K562 (cell line): Measurements from ENCODE around the gene DGCR2. TPM values are rescaled to one million over a fixed set of nuclear protein-coding genes. Genes with fewer than 3 reads are reported as not detected.

Source experiments
- ATAC-seq: fragments of 200-7000 bp; cut with Tn5 transposase; 3 replicates; pipeline ENCODE4 v1.9.1; 2020; ENCODE audit warnings: moderate library complexity
- BruUV-seq: library from RNA; stranded (reverse); fragments of 400-500 nt; replicated peaks from 2 replicates; lab custom pipeline; 2021; lab: Mats Ljungman, UMichigan
- CTCF ChIA-PET: fragments of 300-600 bp; formaldehyde crosslinking; extraction: SDS; loops from one replicate; lab custom pipeline; 2021; ENCODE audit warnings: low intra/inter-chr PET ratio; lab: Yijun Ruan, JAX
- POLR2A ChIA-PET: fragments of 300-600, 350-650 bp; sonication (Branson Sonifier 250); formaldehyde crosslinking; extraction: SDS; loops from one replicate; lab custom pipeline; 2021; ENCODE audit warnings: antibody characterized with exemption, inconsistent platforms; lab: Yijun Ruan, JAX
- DNase-seq, 4 experiments: peaks; one replicate each; pipeline versions ENCODE4 v3.0.0 to v3.0.0-alpha.2; 2011 to 2018; ENCODE audit warnings: low spot score in 3 of 4, mixed read lengths in 3 of 4; ENCODE audit errors: extremely low read depth in 1 of 4
- FAIRE-seq: peaks from 2 replicates; lab custom pipeline; 2011; peaks lifted over from hg19 to GRCh38; lab: Jason Lieb, UNC
- H2AFZ ChIP-seq: 2 replicates; pipeline ENCODE4 v1.6.0; 2011; ENCODE audit warnings: low read depth, low read length, control low read depth, inconsistent platforms
- H3K27ac ChIP-seq: fragments of 200-600 bp; 3 replicates; pipeline ENCODE4 v1.8.0; 2011; ENCODE audit warnings: low read depth, mild to moderate bottlenecking, control low read depth, inconsistent platforms, low read length, moderate library complexity, mixed read lengths; ENCODE audit errors: extremely low read depth
- H3K27me3 ChIP-seq, 2 experiments: fragments of 300-600 bp in 1 of 2; 2 replicates in 1 of 2; 3 replicates in 1 of 2; pipeline versions ENCODE4 v1.6.0 to v1.8.0; 2011; ENCODE audit warnings: inconsistent platforms in 2 of 2, low read length in 2 of 2, mild to moderate bottlenecking in 1 of 2, mixed read lengths in 1 of 2, moderate library complexity in 1 of 2; ENCODE audit not compliant: control insufficient read depth in 2 of 2, insufficient read depth in 2 of 2
- H3K36me3 ChIP-seq: fragments of 300-600 bp; 3 replicates; pipeline ENCODE4 v1.8.0; 2011; ENCODE audit warnings: mild to moderate bottlenecking, low read length, inconsistent platforms; ENCODE audit not compliant: control insufficient read depth, insufficient read depth
- H3K4me1 ChIP-seq, 2 experiments: fragments of 200-600 bp in 1 of 2; replicated peaks in 1 of 2; 2 replicates in 1 of 2; 3 replicates in 1 of 2; pipeline versions ENCODE4 v1.5.1 to v1.8.0; 2011; ENCODE audit warnings: inconsistent platforms in 2 of 2, low read length in 2 of 2, mild to moderate bottlenecking in 1 of 2, mixed read lengths in 1 of 2, moderate library complexity in 1 of 2; ENCODE audit not compliant: control insufficient read depth in 2 of 2, insufficient read depth in 2 of 2
- H3K4me2 ChIP-seq: 2 replicates; pipeline ENCODE4 v1.6.1; 2011; ENCODE audit warnings: low read length, control low read depth, inconsistent platforms, mixed read lengths; ENCODE audit not compliant: insufficient read depth
- H3K4me3 ChIP-seq: fragments of 200-600 bp; sonication (generic), shearing (Covaris generic); 2 replicates; pipeline ENCODE4 v1.5.1; 2016; ENCODE audit warnings: control low read depth, inconsistent platforms
- H3K79me2 ChIP-seq: fragments of 200-600 bp; 3 replicates; pipeline ENCODE4 v1.8.0; 2011; ENCODE audit warnings: low read length, inconsistent platforms; ENCODE audit not compliant: control insufficient read depth, insufficient read depth
- H3K9ac ChIP-seq, 2 experiments: 2 replicates each; pipeline versions ENCODE4 v1.6.0 to v1.6.1; 2011; ENCODE audit warnings: low read depth in 2 of 2, low read length in 2 of 2, control low read depth in 1 of 2, inconsistent platforms in 1 of 2, mild to moderate bottlenecking in 1 of 2, mixed read lengths in 1 of 2; ENCODE audit not compliant: insufficient read depth in 1 of 2
- H3K9me1 ChIP-seq: one replicate; pipeline ENCODE4 v1.6.0; 2011; ENCODE audit warnings: inconsistent platforms, mild to moderate bottlenecking, low read length, moderate library complexity; ENCODE audit not compliant: control insufficient read depth, insufficient read depth
- H3K9me3 ChIP-seq: replicated peaks from 2 replicates; pipeline ENCODE4 v1.5.1; 2011; ENCODE audit warnings: low read depth, low read length, inconsistent platforms; ENCODE audit not compliant: control insufficient read depth, insufficient read depth
- H4K20me1 ChIP-seq: replicated peaks from 2 replicates; pipeline ENCODE4 v1.6.1; 2011; ENCODE audit warnings: low read length, inconsistent platforms, mixed read lengths; ENCODE audit not compliant: control insufficient read depth, insufficient read depth
- BRF1 ChIP-seq: IDR thresholded peaks from 3 replicates; pipeline ENCODE4 v1.6.1; 2011; ENCODE audit warnings: borderline replicate concordance, mild to moderate bottlenecking; ENCODE audit not compliant: insufficient read length; ENCODE audit errors: extremely low read depth
- ETV5 ChIP-seq: sonication (generic); formaldehyde crosslinking; IDR thresholded peaks from 2 replicates; pipeline ENCODE4 v1.4.0; 2020; ENCODE audit warnings: low read depth, mild to moderate bottlenecking, missing genetic modification reagents
- HDAC6 ChIP-seq: IDR thresholded peaks from 2 replicates; pipeline ENCODE4 v1.6.1; 2012; ENCODE audit warnings: low read depth, mild to moderate bottlenecking, control low read depth, inconsistent platforms, low read length, moderate library complexity
- ILF3 ChIP-seq: fragments of 450-650 bp; IDR thresholded peaks from 2 replicates; pipeline ENCODE4 v1.6.1; 2018; ENCODE audit warnings: antibody characterized with exemption, mild to moderate bottlenecking, moderate library complexity, borderline replicate concordance
- JUND ChIP-seq, 2 experiments: IDR thresholded peaks; 2 replicates in 1 of 2; 3 replicates in 1 of 2; pipeline ENCODE4 v1.6.1; 2011; ENCODE audit warnings: borderline replicate concordance in 2 of 2, low read depth in 2 of 2, low read length in 2 of 2, improper control_type of control experiment in 1 of 2, missing biosample characterization in 1 of 2, missing genetic modification characterization in 1 of 2, missing genetic modification reagents in 1 of 2
- MCM3 ChIP-seq: fragments of 450-650 bp; IDR thresholded peaks from 2 replicates; pipeline ENCODE4 v1.6.1; 2016
- MEIS2 ChIP-seq: fragments of 450-650 bp; IDR thresholded peaks from 2 replicates; pipeline ENCODE4 v1.6.1; 2014; ENCODE audit warnings: mild to moderate bottlenecking; ENCODE audit not compliant: partially characterized antibody
- MYNN ChIP-seq, 2 experiments: sonication (generic); formaldehyde crosslinking in 1 of 2; IDR thresholded peaks; 2 replicates each; pipeline versions ENCODE4 v1.5.0 to v1.6.1; 2016 to 2020; ENCODE audit warnings: antibody characterized with exemption in 1 of 2, missing genetic modification reagents in 1 of 2
- NBN ChIP-seq: fragments of 450-650 bp; IDR thresholded peaks from 2 replicates; pipeline ENCODE4 v1.6.1; 2016; ENCODE audit warnings: low read depth, mild to moderate bottlenecking
- RAD51 ChIP-seq: fragments of 450-650 bp; IDR thresholded peaks from 2 replicates; pipeline ENCODE4 v1.7.1; 2016; ENCODE audit warnings: low read depth, mild to moderate bottlenecking, borderline replicate concordance
- SMARCC2 ChIP-seq: fragments of 450-650 bp; IDR thresholded peaks from 2 replicates; pipeline ENCODE4 v1.6.1; 2017; ENCODE audit warnings: antibody characterized with exemption, moderate library complexity, mild to moderate bottlenecking, low read depth
- TCF7 ChIP-seq: sonication (generic); IDR thresholded peaks from 2 replicates; pipeline ENCODE4 v1.6.1; 2016; ENCODE audit warnings: antibody characterized with exemption, borderline replicate concordance
- TRIM28 ChIP-seq: fragments of 450-650 bp; IDR thresholded peaks from 2 replicates; pipeline ENCODE4 v1.6.1; 2017
- U2AF1 ChIP-seq: fragments of 200-400 bp; formaldehyde crosslinking; optimal IDR thresholded peaks from 2 replicates; pipeline ENCODE3; 2017; ENCODE audit warnings: mild to moderate bottlenecking, low read depth, low read length, moderate library complexity
- ZKSCAN1 ChIP-seq: fragments of 150-350 bp; IDR thresholded peaks from 2 replicates; pipeline ENCODE4 v1.6.1; 2016; ENCODE audit warnings: low read depth, low read length
- ZNF445 ChIP-seq: fragments of 250-450 bp; sonication (Bioruptor Pico); IDR thresholded peaks from 2 replicates; pipeline ENCODE4 v1.4.0; 2020; ENCODE audit warnings: low read depth, mild to moderate bottlenecking, moderate library complexity
- WGBS: fragments of 100-300 bp; shearing (Covaris generic); methylation state at CpG from one replicate; pipeline ENCODE4 v1.1.6; 2016; ENCODE audit warnings: low coverage, mixed read lengths; ENCODE audit not compliant: insufficient coverage; ENCODE audit errors: missing lambda C conversion rate; 5-methylcytosine and 5-hydroxymethylcytosine counted together
- in situ Hi-C: fragments of 300-500 bp; cut with MboI; formaldehyde crosslinking; loops from 4 replicates; pipeline ENCODE4 v1.15.0; 2018; ENCODE audit warnings: inconsistent platforms, mixed read lengths
- intact Hi-C: fragments of 100-400 bp; cut with micrococcal nuclease; formaldehyde crosslinking; loops from 2 replicates; pipeline ENCODE4 v1.14.2; 2022
- polyA plus RNA-seq, 8 experiments: library from polyadenylated mRNA; depleted of rRNA in 4 of 8; stranded (reverse) in 5 of 8; unstranded in 3 of 8; fragments of >200 nt; fragmentation: Nextera tagmentation in 2 of 8; fragmentation: Illumina TruSeq in 1 of 8; extraction: Ambion mirVana in 2 of 8; extraction: Trizol in 1 of 8; gene quantifications; 2 replicates each; pipeline versions ENCODE4 v1.2.1 to v1.2.3, GENCODE V29; 2011 to 2014; ENCODE audit warnings: inconsistent platforms in 1 of 8, missing spikeins in 1 of 8
- total RNA-seq, 7 experiments: library from RNA; depleted of rRNA in 6 of 7; stranded (reverse); fragments of >200 nt in 6 of 7; fragmentation: Illumina TruSeq in 2 of 7; extraction: Trizol in 2 of 7; gene quantifications; 2 replicates each; pipeline versions ENCODE4 v1.2.1 to v1.2.3, GENCODE V29; 2011 to 2021; ENCODE audit warnings: low replicate concordance in 1 of 7
- TF ChIP-seq, protein P1 (sequence below): sonication (generic); formaldehyde crosslinking; IDR thresholded peaks from 2 replicates; pipeline ENCODE4 v1.8.0; 2023; ENCODE audit warnings: missing genetic modification reagents, mild to moderate bottlenecking, borderline replicate concordance

Gene DGCR2
- total and polyA plus RNA-seq, 9 of the 15 experiments (the other 6 are each of a cell fraction or from before 2014, with no cell fraction given), result 0.69 to 101 (median 56.4) TPM

DNA sequence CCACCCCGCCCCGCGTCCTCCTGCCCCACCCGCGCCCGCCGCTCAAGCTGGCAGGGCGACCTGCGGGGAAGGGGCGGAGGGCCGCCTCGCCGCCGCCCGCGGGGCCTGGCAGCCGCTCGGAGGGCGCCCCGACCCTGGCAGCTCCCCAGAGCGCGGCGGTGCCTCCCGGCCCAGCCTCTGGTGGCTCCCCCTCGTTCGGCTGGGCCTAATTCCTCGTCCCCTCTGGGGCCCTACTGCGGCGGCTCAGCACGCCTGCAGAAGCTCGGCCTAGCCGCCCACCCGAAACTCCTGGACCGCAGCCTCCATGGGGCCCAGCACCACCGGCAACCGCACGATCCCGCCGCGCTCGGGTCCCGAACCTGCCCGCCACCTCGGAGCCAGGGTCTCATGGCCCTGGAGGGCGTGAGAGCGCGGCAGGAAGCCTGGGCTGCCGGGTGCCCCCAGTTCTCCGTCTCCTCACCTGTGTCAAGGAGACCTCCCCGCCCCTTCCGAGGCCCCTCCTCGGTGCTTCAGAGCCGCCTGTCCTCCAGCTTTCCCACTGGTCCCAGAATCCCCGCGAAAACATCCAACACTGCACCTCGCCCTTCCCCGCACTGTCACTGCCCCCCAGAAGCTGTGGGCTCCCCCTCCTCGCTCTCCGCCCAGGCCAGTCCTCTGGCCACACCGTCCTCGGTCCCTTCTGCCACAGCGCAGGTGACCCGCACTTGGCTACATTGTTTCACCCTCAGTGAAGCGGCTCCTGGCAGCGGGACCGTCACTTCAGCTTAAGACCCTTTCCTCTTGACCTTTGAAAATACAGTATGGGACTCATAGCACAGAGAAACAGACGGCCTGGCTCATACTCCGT is 28.5 kb upstream of the DGCR2 start:
- 27% methylated on average over 61 of the region's 68 CpGs for WGBS
- ChIA-PET CTCF (no interaction called here), POLR2A (interaction anchor here (0.6 to 1.0 kb wide), 3 partner anchors 17 to 132 kb away, joined by 3 to 4 read pairs (median 3); no protein-coding TSS in a partner anchor)
- 0 out of 2 replicates have a peak, but pooled peaks cover 3% of the 10 kb centered on the region for H4K20me1 ChIP-seq
- H3K4me1 ChIP-seq, result peaks cover 0 to 22% of the 10 kb centered on the region in 2 experiments; a peak in 3 of 5 replicates
- in situ Hi-C loops (no loop called here), intact Hi-C loops (no loop called here)
- BruUV-seq, result no TSS peak
- no peaks in the 10 kb centered on the region for H3K9me3 ChIP-seq
- DNase-seq (no peak), FAIRE-seq (no peak), ATAC-seq (no peak)
- no peaks in the 10 kb centered on the region for H3K9me1 ChIP-seq
- no peak overlapping the region for H3K4me2 ChIP-seq
- H3K9ac ChIP-seq, result no peak overlapping the region
- peaks cover 42 to 70% of the 10 kb centered on the region in 2 experiments for H3K27me3 ChIP-seq
- no peak overlapping the region for H2AFZ ChIP-seq
- no peaks in the 10 kb centered on the region for H3K79me2 ChIP-seq
- no peaks in the 10 kb centered on the region for H3K36me3 ChIP-seq
- H3K4me3 ChIP-seq, result no peak overlapping the region
- no peak overlapping the region for H3K27ac ChIP-seq
- TF ChIP-seq BRF1 (no peak), ETV5 (CRISPR knock-in tag) (no peak), ZNF445 (no peak), MYNN (IDR thresholded peaks at IDR 0.05) (no peak), MYNN (CRISPR knock-in tag; IDR thresholded peaks at IDR 0.05) (no peak), MCM3 (peak; percentile 71), ILF3 (no peak), JUND (IDR thresholded peaks at IDR 0.05; ENCODE audit: borderline replicate concordance, low read depth, low read length) (no peak), JUND (tag; IDR thresholded peaks at IDR 0.05; ENCODE audit: borderline replicate concordance, low read depth, low read length) (no peak), NBN (no peak), RAD51 (no peak), ZKSCAN1 (no peak), MEIS2 (no peak), SMARCC2 (no peak), TRIM28 (no peak), U2AF1 (no peak), HDAC6 (0 out of 2 replicates have a peak, but pooled peaks have one; percentile 52), TCF7 (no peak)
- TF ChIP-seq, protein P1, sequence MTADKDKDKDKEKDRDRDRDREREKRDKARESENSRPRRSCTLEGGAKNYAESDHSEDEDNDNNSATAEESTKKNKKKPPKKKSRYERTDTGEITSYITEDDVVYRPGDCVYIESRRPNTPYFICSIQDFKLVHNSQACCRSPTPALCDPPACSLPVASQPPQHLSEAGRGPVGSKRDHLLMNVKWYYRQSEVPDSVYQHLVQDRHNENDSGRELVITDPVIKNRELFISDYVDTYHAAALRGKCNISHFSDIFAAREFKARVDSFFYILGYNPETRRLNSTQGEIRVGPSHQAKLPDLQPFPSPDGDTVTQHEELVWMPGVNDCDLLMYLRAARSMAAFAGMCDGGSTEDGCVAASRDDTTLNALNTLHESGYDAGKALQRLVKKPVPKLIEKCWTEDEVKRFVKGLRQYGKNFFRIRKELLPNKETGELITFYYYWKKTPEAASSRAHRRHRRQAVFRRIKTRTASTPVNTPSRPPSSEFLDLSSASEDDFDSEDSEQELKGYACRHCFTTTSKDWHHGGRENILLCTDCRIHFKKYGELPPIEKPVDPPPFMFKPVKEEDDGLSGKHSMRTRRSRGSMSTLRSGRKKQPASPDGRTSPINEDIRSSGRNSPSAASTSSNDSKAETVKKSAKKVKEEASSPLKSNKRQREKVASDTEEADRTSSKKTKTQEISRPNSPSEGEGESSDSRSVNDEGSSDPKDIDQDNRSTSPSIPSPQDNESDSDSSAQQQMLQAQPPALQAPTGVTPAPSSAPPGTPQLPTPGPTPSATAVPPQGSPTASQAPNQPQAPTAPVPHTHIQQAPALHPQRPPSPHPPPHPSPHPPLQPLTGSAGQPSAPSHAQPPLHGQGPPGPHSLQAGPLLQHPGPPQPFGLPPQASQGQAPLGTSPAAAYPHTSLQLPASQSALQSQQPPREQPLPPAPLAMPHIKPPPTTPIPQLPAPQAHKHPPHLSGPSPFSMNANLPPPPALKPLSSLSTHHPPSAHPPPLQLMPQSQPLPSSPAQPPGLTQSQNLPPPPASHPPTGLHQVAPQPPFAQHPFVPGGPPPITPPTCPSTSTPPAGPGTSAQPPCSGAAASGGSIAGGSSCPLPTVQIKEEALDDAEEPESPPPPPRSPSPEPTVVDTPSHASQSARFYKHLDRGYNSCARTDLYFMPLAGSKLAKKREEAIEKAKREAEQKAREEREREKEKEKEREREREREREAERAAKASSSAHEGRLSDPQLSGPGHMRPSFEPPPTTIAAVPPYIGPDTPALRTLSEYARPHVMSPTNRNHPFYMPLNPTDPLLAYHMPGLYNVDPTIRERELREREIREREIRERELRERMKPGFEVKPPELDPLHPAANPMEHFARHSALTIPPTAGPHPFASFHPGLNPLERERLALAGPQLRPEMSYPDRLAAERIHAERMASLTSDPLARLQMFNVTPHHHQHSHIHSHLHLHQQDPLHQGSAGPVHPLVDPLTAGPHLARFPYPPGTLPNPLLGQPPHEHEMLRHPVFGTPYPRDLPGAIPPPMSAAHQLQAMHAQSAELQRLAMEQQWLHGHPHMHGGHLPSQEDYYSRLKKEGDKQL (CRISPR knock-in tag), result no peak
